GM19193 (cell line): Measurements from ENCODE around the gene OR4N5.

ENCODE experiments used
- POLR2A ChIP-seq: IDR thresholded peaks from 4 replicates; pipeline ENCODE4 v1.6.1; 2011; ENCODE audit not compliant: insufficient read depth, insufficient read length; ENCODE audit errors: extremely low read depth

The OR4N5 gene

DNA sequence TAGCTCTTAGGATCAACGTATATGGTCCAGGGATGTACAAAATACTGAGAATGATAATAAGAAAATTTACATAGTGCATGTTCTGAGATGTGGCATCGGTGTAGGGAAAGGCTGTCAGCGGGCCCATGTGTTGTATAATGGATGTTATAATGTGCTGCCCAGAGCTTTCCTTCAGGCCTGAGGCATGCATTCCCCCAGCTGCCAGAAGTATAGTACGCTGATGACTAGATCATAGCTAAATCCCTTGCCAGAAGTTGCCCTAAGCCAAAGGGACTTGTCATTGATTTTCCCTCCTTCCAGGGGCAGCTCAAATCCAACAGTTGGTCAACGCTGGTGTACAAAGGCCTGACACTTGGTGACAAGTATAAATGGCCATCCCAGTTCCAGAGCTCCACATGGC, 45.6 kb downstream of the OR4N5 start:
- no peak for TF ChIP-seq POLR2A

DNA sequence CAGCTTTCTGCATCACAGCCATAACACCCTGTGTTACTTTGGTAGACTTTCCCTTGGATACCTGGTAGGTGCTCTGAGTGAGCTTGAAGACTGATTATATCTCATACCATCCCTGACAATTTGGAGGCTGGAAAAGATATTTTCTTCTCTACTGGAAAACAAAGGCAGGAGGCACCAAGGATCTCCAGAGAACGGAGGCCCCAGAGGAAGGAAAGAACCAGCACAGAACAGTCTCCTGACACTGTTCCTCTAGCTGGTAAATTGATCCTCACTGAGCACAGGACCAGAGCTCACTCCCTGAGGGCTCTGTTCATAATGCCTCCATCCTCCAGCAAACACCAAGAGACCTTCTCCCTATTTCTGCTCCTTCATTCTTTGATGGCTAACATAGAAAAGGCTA, 52.0 kb downstream of the OR4N5 start, which contains the start of gene OR11G2:
TSS of gene OR11G2 (plus strand) at position 301 of the 400 bp plus-strand sequence. CDS start 6,542 bp downstream, outside the sequence.
- TF ChIP-seq POLR2A = no peak

DNA sequence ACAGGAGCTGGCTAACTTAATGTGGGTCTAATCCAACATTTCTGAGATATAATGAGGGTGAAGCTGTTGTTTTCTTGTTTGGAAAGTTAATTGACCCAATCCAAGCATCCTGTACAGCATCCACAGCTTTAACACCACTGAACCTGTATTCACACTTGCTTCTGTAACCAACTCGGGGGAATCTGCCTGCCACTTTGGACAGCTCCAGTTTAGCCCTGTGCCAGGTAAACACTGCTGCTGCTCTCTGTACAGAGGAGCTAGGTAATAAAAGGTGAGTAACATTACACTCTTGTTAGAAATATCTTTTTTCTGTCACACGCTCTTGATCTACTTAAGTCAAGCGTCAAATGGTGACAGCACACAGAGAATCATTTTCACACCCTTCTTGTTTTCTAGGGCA, 52.8 kb downstream of the OR4N5 start:
- no peak for TF ChIP-seq POLR2A

DNA sequence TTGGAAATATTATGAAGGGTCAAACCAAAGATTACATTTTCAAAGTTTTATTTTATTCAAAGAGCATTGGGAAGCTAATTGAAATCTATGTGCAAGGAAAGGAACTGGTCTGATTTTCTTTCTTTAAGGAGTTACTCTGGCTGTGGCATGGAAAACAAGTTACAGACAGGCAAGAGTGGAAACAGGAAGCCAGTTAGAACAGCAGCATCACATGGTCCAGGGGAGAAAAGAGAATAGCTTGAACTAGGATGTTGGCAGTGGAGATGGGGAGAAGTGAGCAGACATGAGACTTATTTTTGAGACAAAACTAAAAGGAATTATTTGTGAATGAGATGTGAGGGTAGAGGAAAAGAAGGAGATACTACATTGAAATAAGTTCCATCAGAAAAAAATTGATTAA, 55.5 kb downstream of the OR4N5 start:
- TF ChIP-seq POLR2A = no peak
